ENCODE measurements around the gene FBP2.

The FBP2 gene

DNA sequence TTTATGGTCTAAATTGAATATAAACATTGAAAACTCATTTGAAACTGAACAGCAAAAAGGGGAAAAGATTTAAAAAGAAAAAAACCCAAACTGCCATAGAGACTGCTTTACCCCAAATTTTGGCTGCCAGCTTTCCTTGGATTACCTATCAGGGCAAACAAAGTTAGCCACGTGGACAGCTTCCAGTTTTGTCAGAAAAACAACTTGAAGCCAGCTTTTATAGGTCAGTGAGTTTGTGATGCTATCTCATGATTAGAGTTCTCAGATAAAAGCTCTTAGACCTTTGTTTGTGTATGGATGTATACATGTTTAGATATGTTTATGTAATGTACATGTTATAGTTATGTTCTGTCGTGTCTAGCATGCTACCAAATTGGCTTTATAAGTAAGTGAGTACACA is 16.1 kb downstream of the FBP2 start:
- Histone ChIP-seq H3K79me2 (ENCODE audit: insufficient read depth, low read length) (no peaks in the 10 kb centered on the region), H3K36me3 (ENCODE audit: low read length) (no peaks in the 10 kb centered on the region), H3K4me3 (ENCODE audit: insufficient read depth, low read length, poor library complexity, severe bottlenecking) (no peak overlapping the region), H3F3A (ENCODE audit: insufficient read depth) (no peaks in the 10 kb centered on the region), H3K4me2 (ENCODE audit: low read depth, low read length, poor library complexity, severe bottlenecking) (no peak overlapping the region), H4K20me1 (ENCODE audit: low read depth, low read length) (no peaks in the 10 kb centered on the region), H3K27ac (ENCODE audit: low read depth, low read length) (no peak overlapping the region), H3K9me3 (ENCODE audit: insufficient read depth, low read length) (no peaks in the 10 kb centered on the region), H2AFZ (ENCODE audit: low read depth, low read length, severe bottlenecking) (no peak overlapping the region), H3K9ac (ENCODE audit: low read length) (no peak overlapping the region), H3K27me3 (ENCODE audit: low read length) (no peaks in the 10 kb centered on the region), H3K9me2 (replicated peaks; ENCODE audit: insufficient read depth, low read length) (no peaks in the 10 kb centered on the region)
- TF ChIP-seq, protein P1, sequence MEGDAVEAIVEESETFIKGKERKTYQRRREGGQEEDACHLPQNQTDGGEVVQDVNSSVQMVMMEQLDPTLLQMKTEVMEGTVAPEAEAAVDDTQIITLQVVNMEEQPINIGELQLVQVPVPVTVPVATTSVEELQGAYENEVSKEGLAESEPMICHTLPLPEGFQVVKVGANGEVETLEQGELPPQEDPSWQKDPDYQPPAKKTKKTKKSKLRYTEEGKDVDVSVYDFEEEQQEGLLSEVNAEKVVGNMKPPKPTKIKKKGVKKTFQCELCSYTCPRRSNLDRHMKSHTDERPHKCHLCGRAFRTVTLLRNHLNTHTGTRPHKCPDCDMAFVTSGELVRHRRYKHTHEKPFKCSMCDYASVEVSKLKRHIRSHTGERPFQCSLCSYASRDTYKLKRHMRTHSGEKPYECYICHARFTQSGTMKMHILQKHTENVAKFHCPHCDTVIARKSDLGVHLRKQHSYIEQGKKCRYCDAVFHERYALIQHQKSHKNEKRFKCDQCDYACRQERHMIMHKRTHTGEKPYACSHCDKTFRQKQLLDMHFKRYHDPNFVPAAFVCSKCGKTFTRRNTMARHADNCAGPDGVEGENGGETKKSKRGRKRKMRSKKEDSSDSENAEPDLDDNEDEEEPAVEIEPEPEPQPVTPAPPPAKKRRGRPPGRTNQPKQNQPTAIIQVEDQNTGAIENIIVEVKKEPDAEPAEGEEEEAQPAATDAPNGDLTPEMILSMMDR (IDR thresholded peaks at IDR 0.05; ENCODE audit: insufficient read depth, low read length, poor library complexity, severe bottlenecking): no peak
- TF ChIP-seq EZH2phosphoT487 (conservative IDR thresholded peaks at IDR 0.05; ENCODE audit: low read length): no peak

DNA sequence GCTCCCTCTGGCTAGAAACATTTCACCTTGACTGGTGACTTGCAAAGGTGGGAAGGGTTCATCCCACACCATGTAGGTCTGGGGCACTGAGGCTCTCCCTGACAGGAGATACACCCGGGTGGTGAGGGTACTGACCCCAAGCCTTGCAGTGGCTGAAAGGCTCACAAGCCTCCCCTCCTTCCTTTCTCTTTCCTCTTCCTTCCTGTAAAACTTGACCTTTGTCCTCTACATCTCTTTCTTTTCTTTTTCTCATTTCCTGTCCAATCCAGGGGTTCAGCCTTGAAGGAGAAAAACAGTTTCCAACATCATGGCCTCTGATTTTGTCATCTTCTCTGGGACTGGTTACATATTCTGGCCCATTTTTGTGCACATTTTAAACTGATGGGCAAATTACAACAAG is 16.6 kb downstream of the FBP2 start:
- no peaks in the 10 kb centered on the region for H3K36me3 ChIP-seq (ENCODE audit: low read length)
- TF ChIP-seq, protein P1 (IDR thresholded peaks at IDR 0.05; ENCODE audit: insufficient read depth, low read length, poor library complexity, severe bottlenecking): no peak
- TF ChIP-seq EZH2phosphoT487 (conservative IDR thresholded peaks at IDR 0.05; ENCODE audit: low read length): no peak
- no peak overlapping the region for H3K4me3 ChIP-seq (ENCODE audit: insufficient read depth, low read length, poor library complexity, severe bottlenecking)
- H2AFZ ChIP-seq (ENCODE audit: low read depth, low read length, severe bottlenecking): no peak overlapping the region
- H4K20me1 ChIP-seq (ENCODE audit: low read depth, low read length): no peaks in the 10 kb centered on the region
- H3K9me2 ChIP-seq (replicated peaks; ENCODE audit: insufficient read depth, low read length): no peaks in the 10 kb centered on the region
- no peak overlapping the region for H3K4me2 ChIP-seq (ENCODE audit: low read depth, low read length, poor library complexity, severe bottlenecking)
- H3K27ac ChIP-seq (ENCODE audit: low read depth, low read length): no peak overlapping the region
- no peaks in the 10 kb centered on the region for H3K9me3 ChIP-seq (ENCODE audit: insufficient read depth, low read length)
- no peaks in the 10 kb centered on the region for H3K79me2 ChIP-seq (ENCODE audit: insufficient read depth, low read length)
- no peaks in the 10 kb centered on the region for H3K27me3 ChIP-seq (ENCODE audit: low read length)
- no peaks in the 10 kb centered on the region for H3F3A ChIP-seq (ENCODE audit: insufficient read depth)
- H3K9ac ChIP-seq (ENCODE audit: low read length): no peak overlapping the region

GRCh38 chr9:94576131-94576530 is 17.5 kb downstream of the FBP2 start:
- H3K27ac ChIP-seq (ENCODE audit: low read depth, low read length): no peak overlapping the region
- no peaks in the 10 kb centered on the region for H3K79me2 ChIP-seq (ENCODE audit: insufficient read depth, low read length)
- no peak overlapping the region for H3K9ac ChIP-seq (ENCODE audit: low read length)
- H2AFZ ChIP-seq (ENCODE audit: low read depth, low read length, severe bottlenecking): no peak overlapping the region
- no peak overlapping the region for H3K4me3 ChIP-seq (ENCODE audit: insufficient read depth, low read length, poor library complexity, severe bottlenecking)
- H3K36me3 ChIP-seq (ENCODE audit: low read length): no peaks in the 10 kb centered on the region
- no peaks in the 10 kb centered on the region for H3F3A ChIP-seq (ENCODE audit: insufficient read depth)
- H4K20me1 ChIP-seq (ENCODE audit: low read depth, low read length): no peaks in the 10 kb centered on the region
- no peak overlapping the region for H3K4me2 ChIP-seq (ENCODE audit: low read depth, low read length, poor library complexity, severe bottlenecking)
- H3K27me3 ChIP-seq (ENCODE audit: low read length): no peaks in the 10 kb centered on the region
- H3K9me2 ChIP-seq (replicated peaks; ENCODE audit: insufficient read depth, low read length): no peaks in the 10 kb centered on the region
- TF ChIP-seq, protein P1 (IDR thresholded peaks at IDR 0.05; ENCODE audit: insufficient read depth, low read length, poor library complexity, severe bottlenecking): no peak
- no peak for TF ChIP-seq EZH2phosphoT487 (conservative IDR thresholded peaks at IDR 0.05; ENCODE audit: low read length)
- no peaks in the 10 kb centered on the region for H3K9me3 ChIP-seq (ENCODE audit: insufficient read depth, low read length)

All from SU-DHL-6 (cell line).